WI38 (cell line): ENCODE data around the gene ULK3.

Experiments
- H3K4me3 ChIP-seq: 2 replicates; pipeline ENCODE4 v1.5.1; 2011; ENCODE audit warnings: low read depth, mild to moderate bottlenecking, control low read depth, low read length
- TF ChIP-seq, protein P1 (sequence below): IDR thresholded peaks from 2 replicates; pipeline ENCODE4 v1.5.1; 2012; ENCODE audit warnings: low read depth, mild to moderate bottlenecking, control low read depth, low read length

ULK3 gene

DNA sequence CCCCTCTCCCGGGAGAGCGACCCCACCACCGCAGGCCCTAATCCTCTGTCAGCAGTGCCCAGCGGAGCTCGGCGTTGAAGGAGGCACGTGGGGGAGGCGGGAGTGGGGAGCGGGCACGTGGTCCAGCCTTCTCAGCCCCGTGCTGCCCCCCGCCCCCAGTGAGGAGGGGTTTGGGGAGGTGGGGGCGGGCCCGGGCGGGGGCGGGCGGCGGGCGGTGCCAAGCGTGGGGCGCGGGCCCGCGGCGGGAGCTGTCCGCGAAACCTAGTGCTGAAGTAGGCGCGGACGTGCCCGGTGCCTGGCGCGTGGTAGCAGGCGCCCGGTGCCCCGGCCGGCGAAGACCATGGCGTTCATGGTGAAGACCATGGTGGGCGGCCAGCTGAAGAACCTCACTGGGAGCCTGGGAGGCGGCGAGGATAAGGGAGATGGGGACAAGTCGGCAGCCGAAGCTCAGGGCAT lies 16.6 kb downstream of the ULK3 start, which contains the start of gene CPLX3:
TSS of gene CPLX3 (plus strand) at position 264 of the 456 bp plus-strand sequence. CDS start at position 341, 77 bp downstream.
- TF ChIP-seq, protein P1, sequence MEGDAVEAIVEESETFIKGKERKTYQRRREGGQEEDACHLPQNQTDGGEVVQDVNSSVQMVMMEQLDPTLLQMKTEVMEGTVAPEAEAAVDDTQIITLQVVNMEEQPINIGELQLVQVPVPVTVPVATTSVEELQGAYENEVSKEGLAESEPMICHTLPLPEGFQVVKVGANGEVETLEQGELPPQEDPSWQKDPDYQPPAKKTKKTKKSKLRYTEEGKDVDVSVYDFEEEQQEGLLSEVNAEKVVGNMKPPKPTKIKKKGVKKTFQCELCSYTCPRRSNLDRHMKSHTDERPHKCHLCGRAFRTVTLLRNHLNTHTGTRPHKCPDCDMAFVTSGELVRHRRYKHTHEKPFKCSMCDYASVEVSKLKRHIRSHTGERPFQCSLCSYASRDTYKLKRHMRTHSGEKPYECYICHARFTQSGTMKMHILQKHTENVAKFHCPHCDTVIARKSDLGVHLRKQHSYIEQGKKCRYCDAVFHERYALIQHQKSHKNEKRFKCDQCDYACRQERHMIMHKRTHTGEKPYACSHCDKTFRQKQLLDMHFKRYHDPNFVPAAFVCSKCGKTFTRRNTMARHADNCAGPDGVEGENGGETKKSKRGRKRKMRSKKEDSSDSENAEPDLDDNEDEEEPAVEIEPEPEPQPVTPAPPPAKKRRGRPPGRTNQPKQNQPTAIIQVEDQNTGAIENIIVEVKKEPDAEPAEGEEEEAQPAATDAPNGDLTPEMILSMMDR: no peak

DNA sequence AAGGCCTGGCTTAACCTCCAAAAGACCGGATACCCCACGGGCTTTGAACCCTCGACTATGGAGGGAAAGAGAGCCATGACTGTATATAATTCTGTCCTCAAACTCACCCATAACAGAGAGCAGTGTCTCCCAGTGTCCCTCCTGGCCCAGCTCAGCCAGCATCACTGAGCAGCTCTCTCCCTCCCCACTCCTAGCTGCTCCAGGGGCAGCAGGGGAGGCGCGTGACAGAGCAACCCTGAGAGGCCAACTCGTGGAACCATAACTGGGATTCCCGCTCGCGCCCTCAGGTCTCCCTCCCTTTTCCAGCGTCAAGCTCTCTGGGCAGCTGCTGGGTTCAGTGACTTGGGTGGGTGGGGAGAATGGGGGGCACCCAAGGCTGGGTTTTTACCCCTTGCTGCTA lies 17.1 kb downstream of the ULK3 start:
- no peak overlapping the region for H3K4me3 ChIP-seq
- TF ChIP-seq, protein P1: no peak

More for the DNA sequence above, 16.6 kb downstream of the ULK3 start, which contains the start of gene CPLX3:
- H3K4me3 ChIP-seq: no peak within 1 kb of the TSS

DNA sequence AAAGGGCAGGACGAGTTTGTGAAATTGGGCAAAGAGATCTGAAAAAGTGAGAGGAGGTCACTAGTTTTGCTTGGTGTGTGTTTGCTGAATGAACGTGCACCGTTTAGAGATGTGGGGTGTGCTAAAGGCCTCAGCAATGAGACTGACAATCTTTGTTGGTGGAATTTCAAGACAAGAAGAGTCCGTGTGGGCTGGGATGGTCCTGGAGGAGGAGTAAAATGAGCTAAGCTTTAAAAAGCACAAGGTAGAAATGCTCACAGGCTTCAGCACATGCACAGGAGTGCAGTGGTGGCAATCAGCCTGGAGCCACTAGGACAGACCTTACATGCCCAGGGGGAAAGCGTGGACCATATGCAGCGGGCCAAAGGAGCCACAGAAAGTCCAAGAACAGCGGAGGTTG lies 18.0 kb downstream of the ULK3 start:
- TF ChIP-seq, protein P1: no peak
- no peak overlapping the region for H3K4me3 ChIP-seq

DNA sequence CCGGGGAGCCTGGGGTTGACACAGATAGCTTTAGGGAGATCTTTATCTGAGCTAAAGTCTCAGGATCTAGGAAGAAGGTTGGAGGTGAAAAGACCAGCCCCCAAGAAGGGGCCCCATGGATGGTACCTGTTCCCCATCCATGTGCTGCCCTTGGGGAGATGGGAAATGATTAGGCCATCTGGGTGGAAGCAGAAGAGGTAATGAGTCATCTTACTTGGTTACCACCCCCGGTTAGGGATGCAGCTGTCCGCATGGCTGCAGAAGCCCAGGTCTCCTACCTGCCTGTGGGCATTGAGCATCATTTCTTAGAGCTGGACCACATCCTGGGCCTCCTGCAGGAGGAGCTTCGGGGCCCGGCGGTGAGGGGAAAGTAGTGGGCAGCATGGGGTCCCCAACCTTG lies 19.6 kb downstream of the ULK3 start:
- TF ChIP-seq, protein P1: no peak
- H3K4me3 ChIP-seq: no peak overlapping the region

DNA sequence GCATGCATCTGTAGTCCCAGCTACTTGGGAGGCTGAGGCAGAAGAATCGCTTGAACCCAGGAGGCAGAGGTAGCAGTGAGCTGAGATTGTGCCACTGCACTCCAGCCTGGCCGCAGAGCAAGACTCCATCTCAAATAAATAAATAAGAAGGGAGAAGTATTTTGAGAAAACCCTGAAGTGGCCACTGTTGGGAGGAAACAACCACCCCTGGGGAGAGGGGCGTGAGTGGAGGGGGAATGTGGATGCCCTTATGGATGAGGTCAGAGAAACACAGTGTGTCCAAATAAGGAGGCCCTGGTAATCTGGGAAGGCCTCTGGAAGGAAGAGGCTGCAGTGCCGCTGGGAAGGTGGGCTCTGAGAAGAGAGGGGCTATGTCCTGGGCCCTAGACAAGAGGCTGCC lies 20.7 kb downstream of the ULK3 start:
- TF ChIP-seq, protein P1: no peak
- no peak overlapping the region for H3K4me3 ChIP-seq

DNA sequence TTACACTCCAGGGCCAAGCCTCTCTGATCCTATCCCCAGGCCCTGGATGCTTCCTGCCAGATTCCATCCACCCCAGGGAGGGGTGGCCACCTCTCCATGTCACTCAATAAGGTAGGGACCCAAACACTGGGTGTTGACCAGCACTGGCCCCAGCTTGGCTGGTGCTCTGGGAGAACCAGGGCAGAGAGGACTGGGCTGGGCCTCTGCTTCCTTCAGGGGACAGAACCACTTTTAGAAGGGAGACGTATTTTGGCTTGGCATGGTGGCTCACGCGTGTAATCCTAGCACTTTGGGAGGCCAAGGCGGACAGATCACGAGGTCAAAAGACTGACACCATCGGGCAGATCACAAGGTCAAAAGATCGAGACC lies 21.2 kb downstream of the ULK3 start:
- TF ChIP-seq, protein P1: no peak
- no peak overlapping the region for H3K4me3 ChIP-seq

DNA sequence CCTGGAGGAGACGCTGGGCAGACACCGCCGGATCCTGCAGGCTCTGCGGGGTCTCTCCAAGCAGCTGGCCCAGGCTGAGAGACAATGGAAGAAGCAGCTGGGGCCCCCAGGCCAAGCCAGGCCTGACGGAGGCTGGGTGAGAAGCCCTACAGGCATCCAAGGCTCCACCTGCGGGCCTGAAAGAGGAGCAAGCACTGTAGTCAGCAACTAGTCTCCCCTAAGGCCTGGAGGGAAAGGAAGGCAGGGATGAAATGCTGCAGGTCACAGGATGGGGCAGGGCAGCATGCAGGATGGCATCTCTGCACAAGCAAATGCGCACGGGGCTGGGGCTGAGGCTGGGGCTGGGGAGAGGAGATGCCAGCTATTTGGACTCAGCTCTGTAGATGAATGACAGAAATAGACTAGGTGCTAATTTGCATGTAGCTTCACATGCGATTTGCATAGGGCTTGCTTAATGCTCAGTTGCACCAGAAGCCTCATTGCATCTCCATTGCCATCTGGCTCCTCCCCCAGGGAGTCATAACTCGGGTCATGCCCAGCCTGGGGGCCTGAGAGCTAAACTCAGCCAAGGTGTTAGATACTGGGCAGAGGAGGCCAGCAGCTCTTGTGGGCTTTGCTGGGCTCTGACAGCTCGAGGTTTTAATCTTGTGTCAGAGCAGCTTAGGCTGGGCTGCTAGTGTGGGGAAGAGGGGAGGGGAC lies 21.7 kb downstream of the ULK3 start:
- TF ChIP-seq, protein P1: no peak
- H3K4me3 ChIP-seq: no peak overlapping the region
